Stimulated activated CD4-positive, alpha-beta T cell treated with anti-CD3 and anti-CD28 coated beads, Interleukin-4, amount 100 ng/mL, for 4 hours (primary cell): ENCODE results near the gene KIAA0232.
"Not testable (repeated sequence)": the region's sequence is repeated elsewhere in the genome, so short reads cannot be mapped to it uniquely, and the experiment has no call there.

Experiments used
- DNase-seq, 2 experiments: peaks; one replicate each; pipeline ENCODE4 v3.0.0-alpha.2; 2020

The KIAA0232 gene

GRCh38 chr4:6811165-6811564 lies 28.6 kb downstream of the KIAA0232 start:
- no peak for DNase-seq

DNA sequence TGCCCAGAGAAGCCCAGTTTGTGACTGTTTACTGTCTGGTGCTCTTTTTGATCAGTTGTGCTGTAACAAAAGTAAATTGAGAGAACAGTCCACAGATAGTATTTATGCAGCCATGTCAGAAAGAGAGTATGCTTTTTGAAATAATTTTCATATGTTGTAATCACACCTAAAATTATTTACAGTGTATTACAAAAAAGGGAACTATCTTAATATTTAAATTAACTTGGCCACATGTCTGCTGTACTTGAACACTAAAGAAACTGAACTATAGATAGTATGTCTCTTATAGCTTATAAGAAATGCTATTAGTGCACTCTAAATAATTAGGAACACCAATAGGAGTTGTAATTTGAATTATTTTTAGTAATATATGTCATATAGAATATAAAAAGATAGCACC lies 30.2 kb downstream of the KIAA0232 start:
- no peak for DNase-seq

DNA sequence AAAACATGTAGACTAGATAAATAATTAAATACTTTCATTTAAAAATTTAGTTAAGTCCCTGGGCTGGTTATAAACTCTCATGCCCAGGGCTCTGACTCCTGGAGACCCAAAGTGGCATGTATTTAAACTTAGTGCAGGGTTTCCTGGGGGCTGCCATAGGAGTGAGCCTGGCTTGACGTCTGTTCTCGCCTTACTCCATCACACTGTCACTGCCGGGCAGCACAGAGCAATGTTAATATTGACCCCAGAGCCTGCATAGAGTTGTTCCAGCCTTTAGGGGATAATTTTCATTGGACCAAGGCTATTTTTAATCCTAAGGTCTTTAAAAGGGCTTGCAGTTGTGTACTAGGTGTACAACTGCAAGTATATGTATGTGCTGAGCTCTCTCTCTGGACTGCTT lies 31.2 kb downstream of the KIAA0232 start:
- DNase-seq, result no peak

DNA sequence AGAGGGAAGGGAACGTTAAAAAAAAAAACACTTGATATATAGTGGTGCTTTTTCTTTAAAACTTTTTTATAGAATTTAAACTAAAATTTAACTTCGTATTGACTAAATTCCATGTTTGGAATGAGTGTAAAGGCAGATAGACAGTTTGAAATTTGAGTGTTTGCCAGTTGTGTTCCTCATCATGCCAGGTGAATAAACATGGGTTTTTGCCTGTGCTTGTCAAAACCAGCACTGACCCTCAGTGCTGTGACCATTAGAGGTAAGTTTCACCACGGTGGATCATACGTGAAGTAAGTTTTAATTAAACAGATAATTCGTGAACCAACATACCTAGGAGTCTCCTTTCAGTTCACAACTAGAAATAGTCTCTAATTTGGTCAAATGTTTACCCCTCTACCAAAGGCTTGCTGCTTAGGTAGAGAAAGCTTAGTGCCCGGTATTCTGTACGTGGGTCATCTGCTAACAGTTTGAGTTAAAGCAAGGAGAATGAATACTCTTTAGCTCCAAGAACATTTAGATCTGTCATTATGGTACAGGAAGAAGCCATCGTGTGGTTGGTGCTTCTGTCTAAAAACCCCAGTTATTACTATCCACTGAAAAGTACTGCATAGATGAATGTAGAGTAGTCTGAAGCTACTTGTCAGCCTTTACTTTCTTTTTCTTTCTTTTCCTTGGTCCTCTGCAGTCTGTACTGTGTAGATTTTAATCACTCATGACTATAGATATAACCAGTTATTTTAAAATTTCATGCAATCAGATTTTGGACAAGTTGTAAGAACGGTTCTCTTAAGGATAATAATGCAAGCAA lies 32.7 kb downstream of the KIAA0232 start:
- DNase-seq, result no peak

DNA sequence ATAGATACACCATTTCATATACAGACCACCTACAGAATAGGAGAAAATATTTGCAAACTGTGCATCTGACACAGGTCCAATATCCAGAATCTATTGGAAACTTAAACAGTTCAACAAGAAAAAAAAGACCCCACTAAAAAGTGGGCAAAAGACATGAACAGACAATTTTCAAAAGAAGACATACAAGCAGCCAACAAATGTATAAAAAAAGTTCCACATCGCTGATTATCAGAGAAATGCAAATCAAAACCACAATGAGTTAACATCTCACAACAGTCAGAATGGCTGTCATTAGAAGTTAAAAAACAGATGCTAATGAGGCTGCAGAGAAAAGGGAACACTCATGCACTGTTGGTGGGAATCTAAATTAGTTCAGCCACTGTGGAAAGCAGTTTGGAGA lies 36.8 kb downstream of the KIAA0232 start:
- no peak for DNase-seq

DNA sequence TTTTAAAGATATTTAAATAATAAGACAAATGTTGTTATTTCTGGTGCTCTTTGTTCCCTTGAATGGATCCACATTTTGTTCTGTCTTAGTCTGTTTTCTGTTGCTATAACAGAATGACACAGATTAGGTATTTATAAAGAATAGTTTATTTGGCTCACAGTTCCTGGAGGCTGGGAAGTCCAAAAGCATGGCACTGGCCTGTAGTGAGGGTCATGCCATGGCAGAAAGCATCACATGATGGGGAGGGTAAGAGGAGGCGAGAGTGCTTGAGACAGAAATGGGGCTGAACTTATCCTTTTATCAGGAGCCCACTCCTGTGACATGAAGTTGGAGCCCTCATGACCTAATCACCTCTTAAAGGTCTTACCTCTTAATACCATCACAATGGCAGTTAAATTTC lies 38.2 kb downstream of the KIAA0232 start:
- DNase-seq, result no peak

DNA sequence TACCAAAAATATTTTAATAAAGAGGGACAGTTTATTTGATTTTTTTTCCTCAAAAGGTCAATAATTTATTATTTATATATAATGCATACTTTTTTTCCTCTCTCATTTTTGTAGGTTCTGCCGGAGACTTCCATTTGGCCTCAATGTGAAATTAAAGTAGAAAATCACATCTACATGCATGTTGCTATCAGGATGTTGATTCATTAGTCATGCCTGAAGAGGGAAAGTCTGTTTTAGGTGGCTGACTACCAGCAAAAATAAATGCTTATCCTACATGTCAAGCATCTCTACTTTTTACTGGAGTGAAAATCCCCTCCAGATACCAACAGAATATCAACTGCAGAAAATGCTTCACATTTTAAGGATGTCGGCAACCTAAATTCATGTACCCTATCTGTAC lies 41.5 kb downstream of the KIAA0232 start:
- no peak for DNase-seq

GRCh38 chr4:6824772-6825402 lies 42.4 kb downstream of the KIAA0232 start:
- no peak for DNase-seq

DNA sequence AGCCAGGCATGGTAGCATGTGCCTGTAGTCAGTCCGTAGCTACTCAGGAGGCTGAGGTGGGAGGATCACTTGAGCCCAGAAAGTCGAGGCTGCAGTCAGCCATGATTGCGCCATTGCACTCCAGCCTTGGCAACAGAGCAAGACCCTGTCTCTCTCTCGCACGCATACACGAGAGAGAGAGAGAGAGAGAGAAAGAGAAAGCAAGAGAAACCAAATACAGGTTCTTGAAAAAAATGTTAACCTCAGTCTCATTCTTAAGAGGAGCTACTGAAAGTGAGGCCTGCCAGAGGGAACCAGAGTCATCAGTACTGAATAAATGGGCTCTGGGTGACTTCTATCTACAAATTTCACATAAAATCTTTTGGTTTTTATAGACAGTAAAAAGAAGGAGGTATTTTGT lies 42.9 kb downstream of the KIAA0232 start:
- DNase-seq, result no peak

DNA sequence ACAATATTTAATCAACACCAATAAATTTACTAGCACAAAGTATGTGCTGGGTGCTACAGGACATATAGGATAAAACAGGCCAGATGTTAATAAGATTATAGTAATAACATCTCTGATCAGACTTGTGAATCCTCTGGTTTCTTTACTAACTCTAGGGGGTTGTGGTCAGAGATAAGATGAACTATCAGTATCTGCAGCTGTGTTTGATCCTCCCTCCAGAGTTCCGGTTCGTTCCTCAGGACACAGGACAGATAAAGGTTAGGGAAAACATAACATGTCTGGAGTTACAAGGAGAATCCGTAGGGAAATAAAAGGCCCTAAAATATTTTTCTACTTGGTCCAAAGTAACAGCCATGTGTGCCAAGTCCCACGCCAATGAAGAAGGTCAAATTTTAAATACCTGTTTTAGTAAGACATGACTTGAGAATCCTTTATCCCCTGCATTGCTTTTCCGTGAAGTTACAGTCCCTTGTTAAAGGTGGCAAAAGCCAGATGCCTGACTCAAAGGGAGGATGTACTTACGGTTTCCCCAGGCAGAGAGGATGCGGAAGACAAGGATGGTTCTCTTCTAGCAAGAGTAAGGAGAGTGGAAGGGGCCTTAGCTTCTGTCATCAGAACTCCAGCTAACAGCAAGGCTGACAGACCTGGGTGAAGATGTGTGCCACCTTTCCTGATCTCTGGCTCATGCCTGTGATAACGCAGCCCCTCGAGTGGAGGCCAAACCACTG lies 44.4 kb downstream of the KIAA0232 start:
- DNase-seq, result no peak

DNA sequence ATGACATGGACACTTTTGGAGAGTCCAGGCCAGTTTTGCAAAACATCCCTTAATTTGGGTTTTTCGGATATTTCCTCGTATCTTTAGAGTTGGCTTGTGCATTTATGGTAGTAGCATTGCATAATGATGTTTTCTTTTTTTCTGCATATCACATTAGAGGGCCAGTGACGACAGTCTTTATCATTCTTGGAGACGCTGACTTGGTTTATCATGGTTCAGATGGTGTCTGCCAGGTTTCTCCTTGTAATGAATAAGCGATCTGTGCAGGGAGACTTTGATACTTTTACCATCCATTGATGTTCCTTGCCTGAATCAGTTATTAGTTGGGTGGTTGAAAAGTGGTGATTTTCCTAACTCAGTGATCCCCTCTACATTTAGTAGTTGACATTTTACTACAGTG lies 46.6 kb downstream of the KIAA0232 start:
- no peak for DNase-seq

DNA sequence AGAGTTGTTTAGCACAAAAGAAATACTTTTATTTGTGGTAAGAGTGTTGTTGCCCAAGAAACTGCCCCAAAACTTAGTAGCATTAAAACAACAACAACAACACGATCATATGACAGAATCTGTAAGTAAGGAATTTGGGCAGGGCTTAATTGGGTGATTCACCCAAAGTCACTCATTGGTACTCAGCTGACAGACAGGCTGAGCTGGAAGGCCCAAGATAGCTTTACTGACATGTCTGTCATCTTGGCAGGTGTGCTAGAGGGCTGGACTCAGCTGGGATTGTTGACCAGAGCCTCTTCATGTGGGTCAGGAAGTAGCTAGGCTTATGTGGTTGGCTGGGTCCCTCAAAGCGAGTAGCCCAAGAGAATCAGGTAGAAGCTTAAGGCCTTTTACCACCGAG lies 52.3 kb downstream of the KIAA0232 start:
- DNase-seq, result no peak

GRCh38 chr4:6835616-6836015 lies 53.1 kb downstream of the KIAA0232 start:
- DNase-seq, result not testable (repeated sequence)

DNA sequence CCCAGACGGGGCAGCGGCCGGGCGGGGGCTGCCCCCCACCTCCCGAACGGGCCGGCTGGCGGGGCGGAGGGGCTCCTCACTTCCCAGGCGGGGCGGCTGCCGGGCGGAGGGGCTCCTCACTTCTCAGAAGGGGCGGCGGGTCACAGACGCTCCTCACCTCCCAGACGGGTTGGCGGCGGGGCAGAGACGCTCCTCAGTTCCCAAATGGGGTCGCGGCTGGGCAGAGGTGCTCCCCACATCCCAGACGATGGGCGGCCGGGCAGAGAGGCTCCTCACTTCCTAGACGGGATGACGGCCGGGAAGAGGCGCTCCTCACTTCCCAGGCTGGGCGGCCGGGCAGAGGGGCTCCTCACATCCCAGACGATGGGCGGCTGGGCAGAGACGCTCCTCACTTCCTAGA lies 54.6 kb downstream of the KIAA0232 start:
- not testable (repeated sequence) for DNase-seq

DNA sequence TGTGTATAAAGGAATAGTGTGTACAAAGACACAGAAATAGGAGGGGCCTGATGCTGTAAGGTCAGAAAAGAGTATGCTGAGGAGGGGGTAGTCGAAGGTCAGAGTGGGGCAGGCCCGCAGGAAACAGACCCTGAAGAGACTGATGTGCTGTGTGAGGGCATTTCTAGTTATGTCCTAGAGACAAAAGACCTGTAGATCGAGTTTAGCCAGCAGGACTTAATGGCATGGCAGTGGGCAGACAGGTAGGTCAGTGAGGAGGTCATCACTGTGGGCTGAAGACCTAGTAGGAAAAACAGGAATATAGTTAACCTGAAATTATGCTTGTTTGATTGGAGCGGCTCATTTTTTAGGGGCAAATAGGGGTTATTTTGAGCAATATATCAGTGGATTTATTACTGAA lies 57.1 kb downstream of the KIAA0232 start:
- DNase-seq, result no peak

DNA sequence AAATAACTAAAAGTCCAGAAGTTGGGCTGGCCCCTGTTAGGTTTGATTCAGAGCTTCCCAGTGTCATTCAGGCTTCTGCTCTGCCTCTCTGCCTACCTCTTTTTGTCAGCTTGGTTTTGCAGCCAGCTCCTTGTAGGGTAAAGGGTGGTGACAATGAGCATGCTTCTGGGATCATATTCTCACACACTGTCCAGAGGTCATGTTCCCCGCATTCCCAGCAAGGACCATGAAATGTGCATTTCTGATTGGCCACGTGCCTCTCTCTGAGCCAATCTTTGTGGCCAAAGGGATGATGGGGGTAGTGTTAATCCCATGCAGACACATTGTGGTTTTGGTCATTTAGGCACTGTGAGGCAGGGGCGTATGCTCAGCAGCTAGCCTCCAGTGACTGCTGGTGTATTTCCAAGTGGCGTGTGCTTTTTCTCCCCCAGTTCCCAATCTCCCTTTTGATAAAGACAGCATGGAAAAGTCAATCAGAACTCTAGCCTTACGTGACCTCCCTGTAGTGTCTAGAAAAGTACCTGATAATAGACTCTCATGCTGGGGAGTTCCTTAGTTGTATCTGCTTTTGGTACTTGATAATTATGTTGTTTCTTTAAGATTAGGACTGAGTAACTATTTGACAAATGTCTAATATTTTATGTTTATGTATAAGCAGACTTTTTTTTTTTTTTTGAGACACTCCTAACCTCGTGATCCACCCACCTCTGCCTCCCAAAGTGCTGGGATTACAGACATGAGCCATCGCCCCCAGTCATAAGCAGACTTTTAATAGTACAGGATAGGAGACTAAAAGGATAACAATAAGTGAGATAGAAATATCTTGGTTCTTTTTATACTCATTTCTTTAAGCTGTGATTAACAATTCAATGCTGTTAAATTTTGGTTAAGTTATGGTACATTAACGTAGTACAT lies 57.8 kb downstream of the KIAA0232 start:
- DNase-seq, result no peak

- DNase-seq, result no peak
These were observed 62.5 kb downstream of the KIAA0232 start for GRCh38 chr4:6845027-6845426.

DNA sequence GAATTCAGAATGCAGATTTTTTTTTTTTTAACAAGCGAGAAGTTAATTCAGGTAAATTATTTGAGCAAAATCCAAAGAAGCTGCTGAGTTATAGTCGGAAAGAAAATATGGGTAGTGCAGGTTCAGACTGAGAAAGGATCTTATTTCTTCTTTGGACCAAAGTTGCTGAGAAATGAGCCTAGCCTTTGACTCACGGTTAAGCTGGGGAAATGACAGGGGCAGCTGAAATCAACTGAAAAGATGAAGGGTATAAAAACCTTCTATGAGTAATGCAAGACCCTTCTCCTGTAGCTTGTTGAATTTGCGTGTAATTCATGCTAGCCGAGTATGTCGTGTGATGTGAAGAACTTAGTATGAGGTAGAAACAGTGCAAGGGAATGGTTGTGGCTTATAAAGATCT lies 63.0 kb downstream of the KIAA0232 start:
- DNase-seq, result no peak

GRCh38 chr4:6847178-6847577 lies 64.7 kb downstream of the KIAA0232 start:
- DNase-seq, result no peak

- DNase-seq, result no peak
These were observed 66.3 kb downstream of the KIAA0232 start for GRCh38 chr4:6848717-6849305.

DNA sequence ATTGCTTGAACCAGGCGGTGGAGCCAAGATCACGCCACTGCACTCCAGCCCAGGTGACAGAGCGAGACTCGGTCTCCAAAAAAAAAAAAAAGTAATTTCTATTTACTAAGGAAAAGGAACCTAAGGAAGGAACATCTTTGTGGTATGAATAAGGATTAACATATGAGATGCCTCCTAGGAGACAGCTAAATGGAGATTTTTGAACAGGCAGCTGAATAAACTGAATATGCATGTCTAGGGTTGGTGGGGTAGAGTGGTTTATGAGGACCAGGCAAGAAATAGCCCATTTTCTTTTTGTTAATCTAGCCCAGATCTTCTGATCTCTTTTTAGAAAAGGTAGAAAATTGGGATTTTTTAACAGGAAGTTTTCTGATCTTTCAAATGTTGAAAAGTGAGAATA lies 67.2 kb downstream of the KIAA0232 start:
- no peak for DNase-seq

GRCh38 chr4:6851431-6851830 lies 68.9 kb downstream of the KIAA0232 start:
- no peak for DNase-seq

GRCh38 chr4:6851962-6852361 lies 69.4 kb downstream of the KIAA0232 start:
- DNase-seq, result no peak
